Activated CD4-positive, alpha-beta T cell treated with anti-CD3 and anti-CD28 coated beads for 24 hours (primary cell): ENCODE data around the gene PKNOX2.
"Not testable (repeated sequence)": the region's sequence is repeated elsewhere in the genome, so short reads cannot be mapped to it uniquely, and the experiment has no call there.

ENCODE experiments used
- DNase-seq, 2 donors: peaks; one replicate each; pipeline ENCODE4 v3.0.0-alpha.2; 2020; ENCODE audit warnings: low read depth in 2 of 2

The PKNOX2 gene

DNA sequence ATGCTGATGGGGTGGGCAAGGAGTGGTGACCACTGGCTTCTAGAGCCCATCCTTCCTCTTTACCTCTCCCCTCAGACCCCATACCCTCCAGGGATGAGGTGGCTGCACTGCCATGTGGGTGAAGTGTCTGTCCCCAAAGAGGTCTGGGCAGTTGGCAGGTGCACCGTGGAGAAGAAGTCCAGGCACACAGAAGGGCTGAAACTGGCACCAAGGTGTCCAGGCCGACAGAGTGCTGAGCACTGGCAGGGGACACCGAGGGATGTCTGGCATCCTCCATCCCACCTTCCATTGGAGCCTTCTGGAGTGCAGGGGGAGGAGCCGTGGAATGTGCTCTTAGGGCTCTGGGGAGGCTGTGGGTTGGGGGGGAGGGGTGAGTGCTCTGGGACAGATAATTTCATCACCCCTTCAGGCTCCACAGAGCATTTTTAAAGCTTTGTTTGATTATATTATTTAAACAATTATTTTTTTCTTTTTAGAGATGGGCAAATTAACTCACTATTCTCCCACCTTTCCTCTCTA is 37.9 kb downstream of the PKNOX2 start:
- no peak for DNase-seq

DNA sequence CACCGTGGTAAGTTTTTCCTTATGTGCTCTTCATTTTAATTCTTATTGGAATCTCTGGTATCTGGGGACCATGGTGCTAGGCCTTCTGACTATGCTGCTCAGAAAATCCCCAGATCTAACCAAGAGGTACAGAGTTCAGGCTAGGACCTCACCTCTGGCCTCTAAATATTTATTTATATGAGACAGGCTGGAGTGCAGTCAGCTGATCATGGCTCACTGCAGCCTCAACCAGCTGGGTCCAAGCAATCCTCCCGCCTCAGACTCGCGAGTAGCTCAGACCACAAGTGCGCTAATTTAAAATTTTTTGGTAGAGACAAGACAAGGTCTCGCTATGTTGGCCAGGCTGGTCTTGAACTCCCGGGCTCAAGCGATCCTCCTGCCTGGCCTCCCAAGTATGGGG is 38.4 kb downstream of the PKNOX2 start:
- no peak for DNase-seq

GRCh38 chr11:125207866-125208425 is 43.4 kb downstream of the PKNOX2 start:
- DNase-seq = no peak

GRCh38 chr11:125210066-125210465 is 45.5 kb downstream of the PKNOX2 start:
- DNase-seq = no peak

DNA sequence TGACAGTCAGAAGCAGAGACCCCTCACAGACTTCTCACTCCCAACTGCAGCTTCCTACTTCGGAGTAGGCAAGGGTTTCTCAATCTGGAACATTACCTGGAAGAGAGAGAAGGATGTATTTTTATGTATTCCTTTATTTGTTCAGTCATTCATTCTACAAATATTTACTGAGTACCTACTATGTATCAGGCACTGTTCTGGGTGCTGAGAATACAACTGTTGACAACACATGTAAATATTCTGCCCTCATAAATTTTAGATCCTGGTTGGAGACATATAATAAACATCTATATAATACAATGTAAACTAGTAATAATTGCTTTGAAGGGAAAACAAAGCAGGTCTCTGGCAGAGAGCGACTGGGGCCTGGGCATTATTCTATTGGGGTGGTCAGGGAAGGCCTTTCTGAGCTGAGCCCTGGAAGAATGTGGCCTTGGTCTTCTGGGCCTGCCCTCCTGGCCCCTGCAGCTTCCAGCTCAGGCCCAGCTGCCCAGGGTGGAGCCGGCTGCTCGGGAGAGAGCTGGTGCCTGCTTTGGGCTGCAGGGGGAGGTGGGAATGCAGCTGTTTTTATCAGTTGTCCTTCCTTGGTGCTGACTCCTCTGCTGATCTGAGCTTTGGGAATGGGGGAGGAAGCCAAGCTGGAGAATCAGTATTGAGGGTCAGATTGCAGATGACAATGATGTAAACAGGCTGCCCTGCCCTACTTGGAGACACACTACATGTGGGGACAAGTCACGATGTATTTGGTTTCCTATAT is 46.8 kb downstream of the PKNOX2 start:
- DNase-seq = no peak

- DNase-seq = no peak
Observed at GRCh38 chr11:125211948-125212340, 47.4 kb downstream of the PKNOX2 start.

DNA sequence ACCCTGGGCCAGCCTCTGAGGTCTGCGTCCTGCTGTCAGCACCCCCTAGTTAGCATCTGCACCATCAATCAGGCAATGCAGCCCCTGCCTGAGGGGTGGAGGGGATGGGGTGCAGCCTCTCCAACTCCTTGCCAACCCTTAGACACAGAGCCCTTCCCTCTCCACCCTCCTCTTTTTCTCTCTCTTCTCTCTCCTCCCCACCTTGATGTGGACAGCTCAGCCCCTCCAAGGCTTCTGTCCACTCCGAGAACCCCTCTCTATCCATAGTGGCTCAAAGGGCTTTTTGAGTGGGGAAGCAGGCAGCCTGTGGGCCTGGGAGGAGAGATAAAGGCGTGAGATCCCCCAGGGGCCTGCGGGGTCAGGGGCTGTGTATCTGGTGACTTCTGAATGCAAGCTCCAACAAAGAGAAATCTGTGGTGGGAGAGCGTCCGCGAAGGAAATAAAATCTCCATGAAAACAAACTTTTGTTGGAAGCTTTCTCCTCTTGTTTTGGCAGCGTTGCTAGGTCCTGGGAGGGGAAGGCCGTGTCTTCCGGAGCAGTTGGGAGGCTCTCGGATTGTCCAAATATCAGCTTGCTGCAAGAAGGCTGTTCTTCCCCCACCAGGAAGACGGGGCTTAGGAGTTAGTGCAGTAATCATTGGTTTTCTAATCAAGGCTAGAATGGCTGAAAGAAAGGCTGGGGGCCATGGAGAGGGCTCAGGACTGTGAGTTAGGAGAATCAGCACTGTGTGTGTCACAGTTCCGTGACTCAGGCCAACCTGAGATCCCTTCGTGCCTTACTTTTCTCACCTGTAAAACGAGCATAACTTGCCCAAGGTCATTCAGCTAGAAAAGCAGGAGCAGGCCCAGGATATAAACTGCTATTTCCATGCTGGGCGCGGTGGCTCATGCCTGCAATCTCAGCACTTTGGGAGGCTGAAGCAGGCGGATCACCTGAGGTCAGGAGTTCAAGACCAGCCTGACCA is 50.3 kb downstream of the PKNOX2 start:
- DNase-seq = no peak

- DNase-seq = no peak
Observed at GRCh38 chr11:125215976-125216375, 51.4 kb downstream of the PKNOX2 start.

DNA sequence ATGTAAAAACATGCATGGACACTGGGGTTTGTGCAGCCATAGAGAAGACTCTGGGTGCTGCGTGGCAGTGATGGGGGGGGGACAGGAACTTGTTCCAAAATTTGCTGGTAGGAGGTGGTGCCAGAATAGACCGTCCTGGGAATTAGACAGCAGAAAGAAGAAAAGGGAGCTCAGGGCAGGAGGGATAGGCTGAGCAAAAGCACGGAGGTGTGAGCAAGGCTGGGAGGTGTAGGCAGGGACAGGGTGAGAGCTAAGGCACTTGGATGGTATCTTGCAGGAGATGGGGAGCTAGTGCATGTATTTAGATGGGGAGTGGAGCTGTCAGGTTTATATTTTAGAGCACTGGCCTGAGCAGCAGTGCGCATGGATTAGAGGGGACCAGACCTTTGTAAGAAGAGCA is 53.8 kb downstream of the PKNOX2 start:
- DNase-seq = no peak

- DNase-seq = no peak
Observed at GRCh38 chr11:125221461-125221860, 56.9 kb downstream of the PKNOX2 start.

GRCh38 chr11:125222494-125222893 is 57.9 kb downstream of the PKNOX2 start:
- no peak for DNase-seq

DNA sequence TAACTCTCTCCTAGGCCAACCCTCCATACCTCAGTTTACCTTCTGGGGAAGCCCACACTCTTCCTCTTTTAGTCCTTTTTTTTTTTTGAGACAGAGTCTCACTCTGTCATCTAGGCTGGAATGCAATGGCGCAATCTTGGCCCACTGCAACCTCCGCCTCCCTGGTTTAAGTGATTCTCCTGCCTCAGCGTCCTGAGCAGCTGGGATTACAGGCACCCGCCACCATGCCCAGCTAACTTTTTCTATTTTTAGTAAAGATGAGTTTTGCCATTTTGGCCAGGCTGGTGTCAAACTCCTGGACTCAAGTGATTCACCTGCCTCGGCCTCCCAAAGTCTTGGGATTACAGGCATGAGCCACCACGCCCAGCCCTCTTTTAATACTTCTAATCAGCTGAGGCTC is 58.6 kb downstream of the PKNOX2 start:
- not testable (repeated sequence) for DNase-seq

- no peak for DNase-seq
Observed at GRCh38 chr11:125223901-125224361, 59.4 kb downstream of the PKNOX2 start.

DNA sequence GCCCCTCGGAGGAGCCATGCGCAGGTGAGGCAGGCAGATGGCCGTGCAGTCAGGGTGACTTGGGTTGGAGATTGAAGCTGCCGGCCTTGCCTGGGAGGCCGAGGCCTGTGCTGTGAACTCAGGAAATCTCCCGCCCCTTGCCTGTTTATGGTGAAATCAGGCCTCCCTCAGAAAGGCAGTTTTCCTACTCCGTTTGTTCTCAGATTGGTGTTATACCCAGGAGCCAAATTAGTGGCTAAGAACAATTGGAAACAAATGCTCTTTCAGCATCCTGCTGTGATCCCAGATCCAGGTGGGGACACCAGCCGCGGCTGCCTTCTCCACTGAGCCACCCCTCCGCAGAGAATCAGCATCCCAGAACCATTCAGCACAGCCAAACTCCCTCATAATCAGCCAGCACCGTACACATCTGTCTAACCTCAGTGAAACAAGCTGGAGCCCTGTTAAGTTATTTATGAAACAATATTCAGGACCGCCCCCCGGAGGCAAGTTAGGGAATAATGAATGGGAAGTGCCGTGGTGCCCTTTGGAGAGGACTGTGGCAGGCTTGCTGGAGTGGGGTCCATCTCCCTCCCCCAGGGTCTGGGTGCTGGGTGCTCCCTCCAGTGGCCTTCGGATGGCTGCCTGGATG is 60.0 kb downstream of the PKNOX2 start:
- DNase-seq = no peak

GRCh38 chr11:125225401-125225800 is 60.9 kb downstream of the PKNOX2 start:
- DNase-seq = no peak

DNA sequence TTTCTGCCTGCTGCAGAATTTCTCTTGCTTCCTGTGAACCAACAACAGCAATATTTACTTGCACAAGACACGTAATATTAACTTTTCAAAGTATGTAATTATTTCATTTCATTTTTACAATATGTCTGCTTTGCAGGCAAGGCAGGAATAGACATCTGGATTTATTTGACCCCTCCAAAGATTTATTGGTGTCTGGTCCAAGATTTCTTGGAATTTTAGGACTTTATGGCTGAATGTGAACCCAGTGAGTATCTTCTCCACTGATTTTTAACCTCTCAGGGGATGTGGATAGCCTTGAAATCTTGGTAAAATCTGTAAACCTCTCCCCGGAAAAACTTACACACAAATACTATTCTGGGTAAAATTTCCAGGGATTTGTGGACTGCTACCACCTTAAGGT is 61.5 kb downstream of the PKNOX2 start:
- no peak for DNase-seq

GRCh38 chr11:125226706-125227105 is 62.2 kb downstream of the PKNOX2 start:
- no peak for DNase-seq

- DNase-seq = no peak
Observed at GRCh38 chr11:125227151-125227550, 62.6 kb downstream of the PKNOX2 start.

GRCh38 chr11:125228445-125228844 is 63.9 kb downstream of the PKNOX2 start:
- DNase-seq = no peak

- DNase-seq = no peak
Observed at GRCh38 chr11:125228993-125229392, 64.4 kb downstream of the PKNOX2 start.

GRCh38 chr11:125229916-125230315 is 65.4 kb downstream of the PKNOX2 start:
- no peak for DNase-seq

- DNase-seq = no peak
Observed at GRCh38 chr11:125233116-125233515, 68.6 kb downstream of the PKNOX2 start.
